ENCODE measurements around the gene DACT2.

Gene DACT2

DNA sequence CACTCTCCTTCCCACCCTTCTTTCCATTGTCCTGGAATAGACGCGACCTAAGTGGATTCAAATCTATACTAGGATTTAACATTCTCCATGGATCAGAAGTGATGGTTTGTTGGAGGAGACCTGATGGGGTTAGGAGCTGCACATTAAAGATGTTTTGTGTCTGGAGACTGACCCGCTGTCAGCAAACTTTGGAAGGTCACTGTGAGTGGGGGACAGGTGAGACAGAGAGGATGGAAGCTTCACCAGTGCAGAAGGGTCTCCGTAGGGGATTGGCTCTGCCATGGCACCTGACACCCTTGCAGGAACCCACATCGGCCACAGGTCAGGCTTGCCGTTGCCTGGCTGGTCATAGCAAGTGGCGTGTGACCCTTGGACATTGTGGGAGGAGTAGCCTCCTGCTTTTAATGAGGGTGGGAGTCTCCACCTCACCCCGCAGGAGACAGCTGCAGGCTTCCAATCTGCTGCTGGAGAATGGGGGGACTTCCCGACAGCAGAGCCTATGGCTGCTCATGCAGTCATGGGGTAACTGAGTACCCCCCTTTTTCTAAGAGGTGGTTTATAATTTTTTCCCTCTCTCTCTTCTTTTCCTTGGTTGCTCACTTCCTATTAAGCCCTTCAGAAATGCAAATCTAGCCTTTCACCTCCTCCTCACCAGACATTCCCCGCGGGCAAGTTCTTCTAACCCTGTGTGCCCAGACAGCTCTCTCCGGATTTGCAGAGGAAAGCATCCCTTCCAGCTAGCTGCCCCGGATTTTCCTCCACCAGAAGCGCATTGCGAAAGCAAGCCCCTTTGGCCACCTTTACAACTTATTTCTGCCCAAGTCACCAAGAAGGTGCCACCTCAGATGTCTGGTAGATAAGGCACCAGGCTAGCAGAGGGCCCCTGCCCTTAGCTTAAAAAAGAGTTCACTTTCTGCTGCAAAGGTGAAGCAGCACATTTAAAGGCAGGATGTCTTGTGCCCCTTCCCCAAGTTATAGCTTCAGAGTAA lies 53.5 kb downstream of the DACT2 start:
- no peak for DNase-seq

GRCh38 chr6:168265394-168265793 lies 54.2 kb downstream of the DACT2 start:
- DNase-seq = no peak

DNA sequence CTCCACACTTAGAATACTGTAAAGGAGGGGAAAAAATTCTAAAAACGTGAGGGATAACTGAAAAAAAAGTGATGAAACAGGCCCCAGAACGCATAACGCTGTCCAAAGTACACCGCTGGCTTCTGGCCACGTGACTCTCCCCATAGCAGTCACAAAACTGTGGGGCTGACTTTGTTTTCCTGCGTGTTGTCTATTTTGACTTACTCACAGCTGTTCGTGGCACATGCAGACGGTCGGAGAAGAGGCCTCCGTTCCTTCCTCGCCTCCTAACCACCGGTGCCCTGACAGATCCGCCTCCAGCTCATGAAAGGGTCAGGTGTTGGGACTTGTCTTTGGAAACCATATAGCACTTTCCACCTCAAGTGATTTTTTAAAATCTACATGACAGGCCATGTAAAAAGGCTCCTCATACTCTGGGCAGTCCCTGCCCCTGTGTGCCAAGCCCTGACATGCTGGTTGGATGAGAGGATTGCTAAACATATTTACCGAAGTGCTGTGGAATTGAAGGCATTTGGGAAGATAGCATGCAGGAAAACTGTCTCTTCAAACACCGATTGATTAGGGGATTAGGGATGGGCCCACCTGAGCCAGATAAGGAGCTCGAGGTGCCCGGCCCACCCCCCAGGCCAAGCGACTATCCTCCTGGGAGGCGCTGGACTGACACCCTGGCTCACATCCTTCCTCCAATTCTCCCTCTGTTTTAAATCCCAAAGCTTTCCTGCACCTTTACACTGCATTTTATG lies 54.8 kb downstream of the DACT2 start:
- no peak for DNase-seq

- DNase-seq = no peak
These were observed 56.1 kb downstream of the DACT2 start for GRCh38 chr6:168263351-168263905.

DNA sequence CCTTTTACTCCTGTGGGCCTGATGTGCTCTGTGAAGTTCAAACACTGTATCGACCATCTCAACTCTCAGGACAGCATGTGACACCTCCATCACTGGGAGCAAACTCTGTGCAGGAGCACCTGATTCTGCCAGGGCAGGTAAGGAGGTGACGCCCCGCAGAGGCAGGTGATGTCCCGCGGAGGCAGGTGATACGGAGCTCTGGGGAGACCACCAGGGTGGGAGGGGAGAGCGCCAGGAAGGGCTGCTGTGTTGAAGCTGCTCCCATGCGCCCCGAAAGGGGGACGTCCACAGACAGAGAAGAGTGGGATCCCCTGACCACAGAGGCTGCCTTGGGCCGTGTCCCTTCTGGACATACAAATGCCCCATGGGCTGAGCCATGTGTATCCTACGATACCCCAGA lies 58.3 kb downstream of the DACT2 start:
- DNase-seq = no peak

DNA sequence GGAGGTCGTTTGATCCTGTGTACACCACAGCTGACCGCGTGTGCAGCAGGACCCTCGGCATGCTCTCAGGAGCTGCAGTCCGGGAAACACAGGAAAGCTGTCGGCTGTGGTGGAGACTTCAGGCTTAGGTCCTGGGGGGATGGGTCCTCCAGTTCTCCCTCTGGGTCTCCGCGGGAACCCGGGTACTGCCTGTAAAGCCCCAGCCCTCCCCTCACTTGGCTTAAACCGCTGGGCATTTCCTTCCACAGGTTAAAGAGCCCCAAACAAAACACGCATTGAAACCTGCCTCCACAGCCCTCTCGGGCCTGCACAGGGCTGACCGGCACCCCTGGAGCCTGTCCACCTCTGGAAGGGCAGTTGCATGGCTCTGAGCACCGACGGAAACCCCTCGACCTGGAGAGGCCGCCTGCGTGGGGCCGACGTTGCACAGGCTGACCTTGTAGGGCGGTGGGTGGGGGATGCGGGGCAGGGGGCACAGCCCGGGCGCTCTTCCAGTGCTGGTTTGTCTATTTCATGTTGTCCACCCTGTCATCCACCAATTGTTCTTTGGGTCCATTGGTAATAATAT lies 59.1 kb downstream of the DACT2 start:
- DNase-seq = no peak

GRCh38 chr6:168258795-168259194 lies 60.8 kb downstream of the DACT2 start:
- no peak for DNase-seq

DNA sequence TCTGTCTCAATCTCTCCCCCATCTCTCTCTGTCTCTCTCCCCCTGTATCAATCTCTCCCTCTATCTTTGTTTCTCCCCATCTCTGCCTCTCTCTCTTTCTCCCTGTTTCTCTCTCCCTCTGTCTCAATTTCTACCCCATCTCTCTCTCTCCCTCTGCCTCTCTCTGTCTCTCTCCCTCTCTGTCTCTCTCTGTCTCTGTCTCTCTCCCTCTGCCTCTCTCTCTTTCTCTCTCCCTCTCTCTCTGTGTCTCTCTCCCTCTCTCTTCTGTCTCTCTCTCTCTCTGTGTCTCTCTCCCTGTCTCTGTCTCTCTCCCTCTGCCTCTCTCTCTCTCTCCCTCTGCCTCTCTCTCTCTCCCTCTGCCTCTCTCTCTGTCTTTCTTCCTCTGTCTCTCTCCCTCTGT lies 62.6 kb downstream of the DACT2 start:
- DNase-seq = no peak
